GM19035 (cell line): Measurements from ENCODE around the gene CLN6.
"Not testable (repeated sequence)": the region's sequence is repeated elsewhere in the genome, so short reads cannot be mapped to it uniquely, and the experiment has no call there.

ENCODE experiments used
- ATAC-seq: cut with Tn5 transposase; IDR thresholded peaks from one replicate; pipeline ENCODE4 v1.9.1; 2021; ENCODE audit not compliant: unreplicated experiment

Gene CLN6

GRCh38 chr15:68207176-68207935, 22.2 kb downstream of the CLN6 start:
- no peak for ATAC-seq

GRCh38 chr15:68206711-68207151, 22.8 kb downstream of the CLN6 start:
- ATAC-seq = no peak

- no peak for ATAC-seq
Observed at GRCh38 chr15:68205954-68206539, 23.5 kb downstream of the CLN6 start.

GRCh38 chr15:68205558-68205944, 24.0 kb downstream of the CLN6 start:
- no peak for ATAC-seq

GRCh38 chr15:68204776-68205557, 24.6 kb downstream of the CLN6 start, which contains the start of gene CALML4:
Gene CALML4 (minus strand): TSS chr15:68205332. CDS start chr15:68205247, 85 bp downstream.
- no peak for ATAC-seq

GRCh38 chr15:68204361-68204760, 25.2 kb downstream of the CLN6 start:
- ATAC-seq = no peak

- ATAC-seq = no peak
Observed at GRCh38 chr15:68203956-68204355, 25.6 kb downstream of the CLN6 start.

- ATAC-seq = no peak
Observed at GRCh38 chr15:68203486-68203885, 26.0 kb downstream of the CLN6 start.

- not testable (repeated sequence) for ATAC-seq
Observed at GRCh38 chr15:68202994-68203393, 26.5 kb downstream of the CLN6 start.

- no peak for ATAC-seq
Observed at GRCh38 chr15:68201879-68202261, 27.7 kb downstream of the CLN6 start.

- ATAC-seq = no peak
Observed at GRCh38 chr15:68201153-68201878, 28.2 kb downstream of the CLN6 start.

- ATAC-seq = no peak
Observed at GRCh38 chr15:68200016-68200861, 29.3 kb downstream of the CLN6 start.

- ATAC-seq = no peak
Observed at GRCh38 chr15:68199340-68199739, 30.2 kb downstream of the CLN6 start.

GRCh38 chr15:68197661-68198437, 31.7 kb downstream of the CLN6 start:
- no peak for ATAC-seq

GRCh38 chr15:68197170-68197492, 32.4 kb downstream of the CLN6 start:
- ATAC-seq = no peak

GRCh38 chr15:68196445-68197169, 32.9 kb downstream of the CLN6 start:
- no peak for ATAC-seq

GRCh38 chr15:68195336-68196112, 34.0 kb downstream of the CLN6 start:
- no peak for ATAC-seq

- ATAC-seq = no peak
Observed at GRCh38 chr15:68192804-68193486, 36.6 kb downstream of the CLN6 start.
